Ectodermal cell (in vitro differentiated cells): ENCODE measurements around the gene KCNK17.

Source experiments
- H3K27ac ChIP-seq: 2 replicates; pipeline ENCODE4 v1.7.0; 2013; ENCODE audit warnings: mild to moderate bottlenecking, low read depth, low read length; ENCODE audit not compliant: insufficient read depth, poor library complexity, severe bottlenecking
- H3K27me3 ChIP-seq: 2 replicates; pipeline ENCODE4 v1.7.0; 2013; ENCODE audit warnings: mild to moderate bottlenecking, low read length; ENCODE audit not compliant: insufficient read depth, control insufficient read depth, poor library complexity, severe bottlenecking
- H3K36me3 ChIP-seq: one replicate; pipeline ENCODE4 v1.7.0; 2013; ENCODE audit warnings: low read length; ENCODE audit not compliant: control insufficient read depth, insufficient read depth
- H3K4me1 ChIP-seq: one replicate; pipeline ENCODE4 v1.7.0; 2013; ENCODE audit warnings: low read length; ENCODE audit not compliant: control insufficient read depth, insufficient read depth
- H3K4me3 ChIP-seq: 2 replicates; pipeline ENCODE4 v1.7.0; 2013; ENCODE audit warnings: low read depth, low read length, control low read depth; ENCODE audit not compliant: insufficient read depth
- H3K9me3 ChIP-seq: 2 replicates; pipeline ENCODE4 v1.7.0; 2013; ENCODE audit warnings: mild to moderate bottlenecking, low read length, moderate library complexity; ENCODE audit not compliant: control insufficient read depth
- whole genome bisulfite sequencing, 2 experiments: methylation state at CpG; one replicate each; pipeline ENCODE4 v1.1.7; 2013; ENCODE audit warnings: missing lambda C conversion rate in 2 of 2; 5-methylcytosine and 5-hydroxymethylcytosine counted together

KCNK17 gene

GRCh38 chr6:39338397-39338796, 24.2 kb upstream of the KCNK17 start:
- no peaks in the 10 kb centered on the region for H3K27me3 ChIP-seq
- WGBS, 2 experiments = 94 to 95% methylated on average over 5 of the region's 5 CpGs
- peaks cover 4% of the 10 kb centered on the region for H3K4me1 ChIP-seq
- H3K27ac ChIP-seq = no peak overlapping the region
- H3K9me3 ChIP-seq = no peaks in the 10 kb centered on the region
- no peaks in the 10 kb centered on the region for H3K36me3 ChIP-seq
- no peak overlapping the region for H3K4me3 ChIP-seq

GRCh38 chr6:39335780-39336545, 21.7 kb upstream of the KCNK17 start:
- no peaks in the 10 kb centered on the region for H3K36me3 ChIP-seq
- H3K4me1 ChIP-seq = no peaks in the 10 kb centered on the region
- WGBS, 2 experiments = 84 to 86% methylated on average over 5 of the region's 5 CpGs
- H3K27me3 ChIP-seq = no peaks in the 10 kb centered on the region
- no peaks in the 10 kb centered on the region for H3K9me3 ChIP-seq
- no peak overlapping the region for H3K4me3 ChIP-seq
- H3K27ac ChIP-seq = no peak overlapping the region

GRCh38 chr6:39333644-39334438, 19.6 kb upstream of the KCNK17 start:
- H3K36me3 ChIP-seq = no peaks in the 10 kb centered on the region
- no peaks in the 10 kb centered on the region for H3K4me1 ChIP-seq
- 85 to 92% methylated on average over 7 of the region's 7 CpGs for WGBS, 2 experiments
- no peaks in the 10 kb centered on the region for H3K27me3 ChIP-seq
- H3K27ac ChIP-seq = no peak overlapping the region
- no peak overlapping the region for H3K4me3 ChIP-seq
- no peaks in the 10 kb centered on the region for H3K9me3 ChIP-seq

GRCh38 chr6:39330476-39330875, 16.3 kb upstream of the KCNK17 start:
- H3K9me3 ChIP-seq = no peaks in the 10 kb centered on the region
- no peak overlapping the region for H3K27ac ChIP-seq
- no peaks in the 10 kb centered on the region for H3K27me3 ChIP-seq
- WGBS, 2 experiments = 88% methylated on average over 2 to 3 of the region's 3 CpGs
- H3K4me1 ChIP-seq = no peaks in the 10 kb centered on the region
- H3K4me3 ChIP-seq = no peak overlapping the region
- no peaks in the 10 kb centered on the region for H3K36me3 ChIP-seq

- Histone ChIP-seq H3K27me3 (no peaks in the 10 kb centered on the region), H3K36me3 (no peaks in the 10 kb centered on the region), H3K4me3 (no peak overlapping the region), H3K4me1 (no peaks in the 10 kb centered on the region), H3K27ac (no peak overlapping the region), H3K9me3 (no peaks in the 10 kb centered on the region)
- 93 to 94% methylated on average over 3 of the region's 3 CpGs for WGBS, 2 experiments
Measured at GRCh38 chr6:39330057-39330456, 15.8 kb upstream of the KCNK17 start.

- Histone ChIP-seq H3K27me3 (no peaks in the 10 kb centered on the region), H3K36me3 (no peaks in the 10 kb centered on the region), H3K27ac (no peak overlapping the region), H3K9me3 (no peaks in the 10 kb centered on the region), H3K4me3 (no peak overlapping the region), H3K4me1 (no peaks in the 10 kb centered on the region)
- WGBS, 2 experiments = 90% methylated on average over 12 of the region's 12 CpGs
Measured at GRCh38 chr6:39328066-39328465, 13.8 kb upstream of the KCNK17 start.

- WGBS, 2 experiments = 89 to 96% methylated on average over 4 to 5 of the region's 5 CpGs
- Histone ChIP-seq H3K36me3 (no peaks in the 10 kb centered on the region), H3K4me3 (no peak overlapping the region), H3K9me3 (no peaks in the 10 kb centered on the region), H3K4me1 (no peaks in the 10 kb centered on the region), H3K27me3 (no peaks in the 10 kb centered on the region), H3K27ac (no peak overlapping the region)
Measured at GRCh38 chr6:39327507-39327906, 13.3 kb upstream of the KCNK17 start.

- Histone ChIP-seq H3K4me1 (no peaks in the 10 kb centered on the region), H3K27me3 (peaks cover 3% of the 10 kb centered on the region), H3K9me3 (no peaks in the 10 kb centered on the region), H3K4me3 (no peak within 1 kb of the TSS), H3K36me3 (no peaks in the 10 kb centered on the region), H3K27ac (no peak within 1 kb of the TSS)
- WGBS, 2 experiments = 88% methylated on average over 11 of the region's 11 CpGs
Measured at GRCh38 chr6:39322306-39322850, 8.2 kb upstream of the KCNK17 start, which contains the start of gene KCNK16. TSS of gene KCNK16 (minus strand) at chr6:39322702. CDS start at chr6:39322540, 162 bp downstream.

- H3K36me3 ChIP-seq = no peaks in the 10 kb centered on the region
- H3K27ac ChIP-seq = no peak overlapping the region
- no peaks in the 10 kb centered on the region for H3K9me3 ChIP-seq
- H3K4me3 ChIP-seq = no peak overlapping the region
- H3K27me3 ChIP-seq = peaks cover 3% of the 10 kb centered on the region
- H3K4me1 ChIP-seq = no peaks in the 10 kb centered on the region
- 87 to 89% methylated on average over 5 of the region's 5 CpGs for WGBS, 2 experiments
Measured at GRCh38 chr6:39321761-39322160, 7.5 kb upstream of the KCNK17 start.

GRCh38 chr6:39320363-39320984, 6.3 kb upstream of the KCNK17 start:
- H3K27ac ChIP-seq = no peak overlapping the region

More at GRCh38 chr6:39320363-39320984, 6.3 kb upstream of the KCNK17 start:
- H3K27me3 ChIP-seq = peaks cover 11% of the 10 kb centered on the region
- 87 to 91% methylated on average over 10 of the region's 10 CpGs for WGBS, 2 experiments
- H3K36me3 ChIP-seq = no peaks in the 10 kb centered on the region
- H3K9me3 ChIP-seq = no peaks in the 10 kb centered on the region
- no peak overlapping the region for H3K4me3 ChIP-seq
- H3K4me1 ChIP-seq = no peaks in the 10 kb centered on the region
